GM12878 (cell line): ENCODE results near the gene OAS1. TPM values are rescaled to one million over a fixed set of nuclear protein-coding genes. Genes with fewer than 3 reads are reported as not detected.

ENCODE experiments used
- ATAC-seq: fragments of 200-7000 bp; cut with Tn5 transposase; 3 replicates; pipeline ENCODE4 v1.9.1; 2020; ENCODE audit warnings: mild to moderate bottlenecking, moderate library complexity
- BruUV-seq: library from RNA; stranded (reverse); fragments of 400-500 nt; replicated peaks from 2 replicates; lab custom pipeline; 2021; lab: Mats Ljungman, UMichigan
- CTCF ChIA-PET: fragments of 300-600 bp; sonication (Branson Sonifier 250); formaldehyde crosslinking; extraction: SDS; loops from one replicate; lab custom pipeline; 2021; ENCODE audit warnings: inconsistent platforms; lab: Yijun Ruan, JAX
- POLR2A ChIA-PET: fragments of 350-600 bp; formaldehyde crosslinking; extraction: SDS; loops from one replicate; lab custom pipeline; 2021; ENCODE audit warnings: inconsistent platforms; lab: Charles Lee
- RAD21 ChIA-PET: fragments of 300-600 bp; sonication (Branson Sonifier 250); formaldehyde crosslinking; loops from one replicate; lab custom pipeline; 2023; ENCODE audit warnings: antibody characterized with exemption; ENCODE audit not compliant: unreplicated experiment; lab: Charles Lee
- SMC1A ChIA-PET: fragments of 300-600 bp; sonication (Branson Sonifier 250); formaldehyde crosslinking; loops from one replicate; lab custom pipeline; 2023; ENCODE audit not compliant: unreplicated experiment, uncharacterized antibody; lab: Charles Lee
- DNase-seq: peaks from one replicate; pipeline ENCODE4 v3.0.0-alpha.2; 2011; ENCODE audit warnings: low read depth, low spot score
- FAIRE-seq: peaks from 3 replicates; lab custom pipeline; 2011; peaks lifted over from hg19 to GRCh38; lab: Jason Lieb, UNC
- H2AFZ ChIP-seq: 2 replicates; pipeline ENCODE4 v1.6.0; 2011; ENCODE audit warnings: low read depth, low read length, control low read depth; ENCODE audit not compliant: control insufficient read depth
- H3K27ac ChIP-seq: 2 replicates; pipeline ENCODE4 v1.5.1; 2011; ENCODE audit warnings: control low read depth; ENCODE audit not compliant: control insufficient read depth, insufficient read depth
- H3K27me3 ChIP-seq, 2 experiments: replicated peaks in 1 of 2; 2 replicates each; pipeline versions ENCODE4 v1.6.0 to v1.6.1; 2011; ENCODE audit warnings: low read length in 1 of 2; ENCODE audit not compliant: control insufficient read depth in 2 of 2, insufficient read depth in 2 of 2
- H3K36me3 ChIP-seq, 2 experiments: 2 replicates each; pipeline ENCODE4 v1.5.1; 2011; ENCODE audit warnings: low read length in 1 of 2; ENCODE audit not compliant: control insufficient read depth in 2 of 2, insufficient read depth in 2 of 2
- H3K4me1 ChIP-seq: 2 replicates; pipeline ENCODE4 v1.6.1; 2011; ENCODE audit warnings: mild to moderate bottlenecking, low read length, moderate library complexity, mixed read lengths; ENCODE audit not compliant: control insufficient read depth, insufficient read depth
- H3K4me2 ChIP-seq: 2 replicates; pipeline ENCODE4 v1.6.0; 2011; ENCODE audit warnings: control low read depth; ENCODE audit not compliant: control insufficient read depth, insufficient read depth
- H3K4me3 ChIP-seq: fragments of 200-600 bp; sonication (generic); 2 replicates; pipeline ENCODE4 v1.5.1; 2016
- H3K79me2 ChIP-seq: 2 replicates; pipeline ENCODE4 v1.6.0; 2011; ENCODE audit warnings: low read length; ENCODE audit not compliant: control insufficient read depth, insufficient read depth
- H3K9ac ChIP-seq: 2 replicates; pipeline ENCODE4 v1.8.0; 2011; ENCODE audit warnings: low read length, control low read depth, mixed read lengths; ENCODE audit not compliant: control insufficient read depth, insufficient read depth
- H3K9me3 ChIP-seq: replicated peaks from 3 replicates; pipeline ENCODE4 v1.5.1; 2011; ENCODE audit warnings: mild to moderate bottlenecking, low read length; ENCODE audit not compliant: control insufficient read depth, insufficient read depth
- H4K20me1 ChIP-seq: 2 replicates; pipeline ENCODE4 v1.6.0; 2011; ENCODE audit not compliant: control insufficient read depth, insufficient read depth
- E2F4 ChIP-seq: IDR thresholded peaks from 2 replicates; pipeline ENCODE4 v1.6.1; 2012; ENCODE audit warnings: low read depth, low read length, improper control_type of control experiment
- ETV6 ChIP-seq, 2 experiments: fragments of 450-650 bp in 1 of 2; IDR thresholded peaks in 1 of 2; conservative IDR thresholded peaks in 1 of 2; 2 replicates each; pipeline ENCODE4 v1.6.1; 2014; ENCODE audit warnings: antibody characterized with exemption in 1 of 2, borderline replicate concordance in 1 of 2, low read depth in 1 of 2, mild to moderate bottlenecking in 1 of 2, moderate library complexity in 1 of 2
- POLR2A ChIP-seq: IDR thresholded peaks from 2 replicates; pipeline ENCODE4 v1.6.1; 2011; ENCODE audit warnings: low read depth, mild to moderate bottlenecking, low read length
- POU2F2 ChIP-seq: IDR thresholded peaks from 3 replicates; pipeline ENCODE4 v1.6.1; 2011; ENCODE audit warnings: low read depth, mild to moderate bottlenecking, low read length, borderline replicate concordance
- RAD21 ChIP-seq: IDR thresholded peaks from 2 replicates; pipeline ENCODE4 v1.6.1; 2011; ENCODE audit warnings: mild to moderate bottlenecking, low read depth, low read length, moderate library complexity; ENCODE audit not compliant: insufficient read depth
- SIN3A ChIP-seq: IDR thresholded peaks from 2 replicates; pipeline ENCODE4 v1.6.1; 2012; ENCODE audit warnings: low read depth, low read length, improper control_type of control experiment
- SKIL ChIP-seq: fragments of 450-650 bp; IDR thresholded peaks from 2 replicates; pipeline ENCODE4 v1.6.1; 2017; ENCODE audit warnings: mild to moderate bottlenecking, low read depth, inconsistent platforms; ENCODE audit not compliant: poor library complexity, severe bottlenecking
- SMAD1 ChIP-seq: fragments of 450-650 bp; IDR thresholded peaks from 2 replicates; pipeline ENCODE4 v1.6.1; 2018; ENCODE audit warnings: mild to moderate bottlenecking, low read depth; ENCODE audit not compliant: partially characterized antibody
- SP1 ChIP-seq: IDR thresholded peaks from one replicate; pipeline ENCODE4 v1.6.1; 2011; ENCODE audit warnings: low read depth, low read length
- TBL1XR1 ChIP-seq: IDR thresholded peaks from 2 replicates; pipeline ENCODE4 v1.6.1; 2012; ENCODE audit warnings: low read depth, low read length, improper control_type of control experiment
- YBX1 ChIP-seq: fragments of 450-650 bp; IDR thresholded peaks from 2 replicates; pipeline ENCODE4 v1.6.1; 2016; ENCODE audit warnings: antibody characterized with exemption
- ZNF24 ChIP-seq: fragments of 450-650 bp; IDR thresholded peaks from 2 replicates; pipeline ENCODE4 v1.6.1; 2017; ENCODE audit warnings: antibody characterized with exemption, mild to moderate bottlenecking
- WGBS: methylation state at CpG from one replicate; pipeline ENCODE4 v1.1.6; 2016; ENCODE audit warnings: low lambda C conversion rate; ENCODE audit not compliant: insufficient replicate concordance, insufficient coverage; ENCODE audit errors: missing lambda C conversion rate; 5-methylcytosine and 5-hydroxymethylcytosine counted together
- in situ Hi-C: fragments of 300-500 bp; cut with MboI; formaldehyde crosslinking; loops from 9 replicates; pipeline ENCODE4 v1.14.3; 2018; ENCODE audit warnings: mixed read lengths
- intact Hi-C: fragments of 100-400 bp; cut with micrococcal nuclease; formaldehyde crosslinking; loops from one replicate; pipeline ENCODE4 v1.14.2; 2022; ENCODE audit not compliant: unreplicated experiment
- polyA plus RNA-seq, 11 experiments: library from polyadenylated mRNA; depleted of rRNA in 4 of 11; unstranded in 6 of 11; stranded (reverse) in 5 of 11; fragments of >200 nt; fragmentation: Nextera tagmentation in 4 of 11; fragmentation: Illumina TruSeq in 1 of 11; extraction: Ambion mirVana in 4 of 11; extraction: Trizol in 1 of 11; gene quantifications; 1 replicate in 1 of 11; 2 replicates in 10 of 11; pipeline versions ENCODE4 v1.2.1 to v1.2.3, GENCODE V29; 2011 to 2016; ENCODE audit warnings: inconsistent platforms in 2 of 11, missing spikeins in 2 of 11, low read depth in 1 of 11
- total RNA-seq, 4 experiments: library from RNA; depleted of rRNA in 3 of 4; stranded (reverse); fragments of >200 nt in 3 of 4; fragmentation: Illumina TruSeq in 1 of 4; extraction: Trizol in 1 of 4; gene quantifications; 2 replicates each; pipeline versions ENCODE4 v1.2.1 to v1.2.3, GENCODE V29; 2013 to 2021
- TF ChIP-seq, protein P1 (sequence below): fragments of 450-650 bp; IDR thresholded peaks from 2 replicates; pipeline ENCODE4 v1.6.1; 2017; ENCODE audit warnings: mild to moderate bottlenecking, moderate library complexity
- TF ChIP-seq, protein P2 (sequence below): fragments of 150-350 bp; IDR thresholded peaks from 2 replicates; pipeline ENCODE4 v1.6.1; 2014; ENCODE audit warnings: mild to moderate bottlenecking, low read depth, low read length
- TF ChIP-seq, protein P3 (sequence below): IDR thresholded peaks from 2 replicates; pipeline ENCODE4 v1.6.1; 2011; ENCODE audit warnings: low read depth, low read length, improper control_type of control experiment, borderline replicate concordance

OAS1 gene
- total and polyA plus RNA-seq, 10 of the 15 experiments (the other 5 are each of a cell fraction or from before 2014, with no cell fraction given) = 44.7 to 287 (median 64.3) TPM

GRCh38 chr12:112878488-112878887 is 28.3 kb upstream of the OAS1 start:
- DNase-seq (no peak), FAIRE-seq (no peak), ATAC-seq (no peak)
- Histone ChIP-seq H3K4me3 (no peak overlapping the region), H3K79me2 (no peaks in the 10 kb centered on the region), H3K4me1 (no peaks in the 10 kb centered on the region), H3K4me2 (no peak overlapping the region), H3K27ac (no peak overlapping the region), H3K27me3 (peaks cover 3 to 12% of the 10 kb centered on the region in 2 experiments; a peak in 3 of 4 replicates), H4K20me1 (no peaks in the 10 kb centered on the region), H3K9me3 (no peaks in the 10 kb centered on the region), H3K9ac (no peak overlapping the region), H3K36me3 (no peaks in the 10 kb centered on the region), H2AFZ (no peak overlapping the region)
- no TSS peak for BruUV-seq
- ChIA-PET POLR2A (no interaction called here), CTCF (no interaction called here), RAD21 (no interaction called here), SMC1A (no interaction called here)
- intact Hi-C loops = no loop called here
- 4% methylated on average over 3 of the region's 3 CpGs for WGBS
- in situ Hi-C loops = no loop called here
- TF ChIP-seq ETV6 (conservative IDR thresholded peaks at IDR 0.05 in 1 of 2, IDR thresholded peaks at IDR 0.05 in 1 of 2; ENCODE audit: borderline replicate concordance in 1 of 2, low read depth in 1 of 2) = no peak
- TF ChIP-seq TBL1XR1 = no peak
- TF ChIP-seq SP1 = no peak
- TF ChIP-seq SIN3A = no peak
- no peak for TF ChIP-seq ZNF24
- TF ChIP-seq POU2F2 = no peak
- no peak for TF ChIP-seq SMAD1
- TF ChIP-seq POLR2A = no peak
- no peak for TF ChIP-seq YBX1
- no peak for TF ChIP-seq SKIL
- TF ChIP-seq RAD21 = no peak
- TF ChIP-seq, protein P1, sequence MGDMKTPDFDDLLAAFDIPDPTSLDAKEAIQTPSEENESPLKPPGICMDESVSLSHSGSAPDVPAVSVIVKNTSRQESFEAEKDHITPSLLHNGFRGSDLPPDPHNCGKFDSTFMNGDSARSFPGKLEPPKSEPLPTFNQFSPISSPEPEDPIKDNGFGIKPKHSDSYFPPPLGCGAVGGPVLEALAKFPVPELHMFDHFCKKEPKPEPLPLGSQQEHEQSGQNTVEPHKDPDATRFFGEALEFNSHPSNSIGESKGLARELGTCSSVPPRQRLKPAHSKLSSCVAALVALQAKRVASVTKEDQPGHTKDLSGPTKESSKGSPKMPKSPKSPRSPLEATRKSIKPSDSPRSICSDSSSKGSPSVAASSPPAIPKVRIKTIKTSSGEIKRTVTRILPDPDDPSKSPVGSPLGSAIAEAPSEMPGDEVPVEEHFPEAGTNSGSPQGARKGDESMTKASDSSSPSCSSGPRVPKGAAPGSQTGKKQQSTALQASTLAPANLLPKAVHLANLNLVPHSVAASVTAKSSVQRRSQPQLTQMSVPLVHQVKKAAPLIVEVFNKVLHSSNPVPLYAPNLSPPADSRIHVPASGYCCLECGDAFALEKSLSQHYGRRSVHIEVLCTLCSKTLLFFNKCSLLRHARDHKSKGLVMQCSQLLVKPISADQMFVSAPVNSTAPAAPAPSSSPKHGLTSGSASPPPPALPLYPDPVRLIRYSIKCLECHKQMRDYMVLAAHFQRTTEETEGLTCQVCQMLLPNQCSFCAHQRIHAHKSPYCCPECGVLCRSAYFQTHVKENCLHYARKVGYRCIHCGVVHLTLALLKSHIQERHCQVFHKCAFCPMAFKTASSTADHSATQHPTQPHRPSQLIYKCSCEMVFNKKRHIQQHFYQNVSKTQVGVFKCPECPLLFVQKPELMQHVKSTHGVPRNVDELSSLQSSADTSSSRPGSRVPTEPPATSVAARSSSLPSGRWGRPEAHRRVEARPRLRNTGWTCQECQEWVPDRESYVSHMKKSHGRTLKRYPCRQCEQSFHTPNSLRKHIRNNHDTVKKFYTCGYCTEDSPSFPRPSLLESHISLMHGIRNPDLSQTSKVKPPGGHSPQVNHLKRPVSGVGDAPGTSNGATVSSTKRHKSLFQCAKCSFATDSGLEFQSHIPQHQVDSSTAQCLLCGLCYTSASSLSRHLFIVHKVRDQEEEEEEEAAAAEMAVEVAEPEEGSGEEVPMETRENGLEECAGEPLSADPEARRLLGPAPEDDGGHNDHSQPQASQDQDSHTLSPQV = no peak
- TF ChIP-seq, protein P2, sequence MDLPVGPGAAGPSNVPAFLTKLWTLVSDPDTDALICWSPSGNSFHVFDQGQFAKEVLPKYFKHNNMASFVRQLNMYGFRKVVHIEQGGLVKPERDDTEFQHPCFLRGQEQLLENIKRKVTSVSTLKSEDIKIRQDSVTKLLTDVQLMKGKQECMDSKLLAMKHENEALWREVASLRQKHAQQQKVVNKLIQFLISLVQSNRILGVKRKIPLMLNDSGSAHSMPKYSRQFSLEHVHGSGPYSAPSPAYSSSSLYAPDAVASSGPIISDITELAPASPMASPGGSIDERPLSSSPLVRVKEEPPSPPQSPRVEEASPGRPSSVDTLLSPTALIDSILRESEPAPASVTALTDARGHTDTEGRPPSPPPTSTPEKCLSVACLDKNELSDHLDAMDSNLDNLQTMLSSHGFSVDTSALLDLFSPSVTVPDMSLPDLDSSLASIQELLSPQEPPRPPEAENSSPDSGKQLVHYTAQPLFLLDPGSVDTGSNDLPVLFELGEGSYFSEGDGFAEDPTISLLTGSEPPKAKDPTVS = no peak
- TF ChIP-seq E2F4 = no peak
- TF ChIP-seq, protein P3, sequence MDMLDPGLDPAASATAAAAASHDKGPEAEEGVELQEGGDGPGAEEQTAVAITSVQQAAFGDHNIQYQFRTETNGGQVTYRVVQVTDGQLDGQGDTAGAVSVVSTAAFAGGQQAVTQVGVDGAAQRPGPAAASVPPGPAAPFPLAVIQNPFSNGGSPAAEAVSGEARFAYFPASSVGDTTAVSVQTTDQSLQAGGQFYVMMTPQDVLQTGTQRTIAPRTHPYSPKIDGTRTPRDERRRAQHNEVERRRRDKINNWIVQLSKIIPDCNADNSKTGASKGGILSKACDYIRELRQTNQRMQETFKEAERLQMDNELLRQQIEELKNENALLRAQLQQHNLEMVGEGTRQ = no peak
